LNCAP (cell line): ENCODE measurements around the gene IL12A.

Source experiments
- CTCF ChIP-seq: fragments of 450-650 bp; IDR thresholded peaks from 2 replicates; pipeline ENCODE4 v1.5.1; 2017; ENCODE audit warnings: mild to moderate bottlenecking

IL12A gene

GRCh38 chr3:159995091-159995490 is 6.5 kb downstream of the IL12A start:
- TF ChIP-seq CTCF, result no peak

- no peak for TF ChIP-seq CTCF
These were observed 7.4 kb downstream of the IL12A start for GRCh38 chr3:159996018-159996417.

GRCh38 chr3:159996959-159997358 is 8.3 kb downstream of the IL12A start:
- TF ChIP-seq CTCF, result no peak

- TF ChIP-seq CTCF, result no peak
These were observed 12.6 kb downstream of the IL12A start for GRCh38 chr3:160001148-160001760.

GRCh38 chr3:160001850-160002623 is 13.4 kb downstream of the IL12A start:
- no peak for TF ChIP-seq CTCF

- peak; percentile 65 for TF ChIP-seq CTCF
These were observed 15.0 kb downstream of the IL12A start for GRCh38 chr3:160003520-160004128.

GRCh38 chr3:160005004-160005403 is 16.4 kb downstream of the IL12A start:
- TF ChIP-seq CTCF, result no peak
